ENCODE measurements around the gene ENOX1. TPM values are rescaled to one million over a fixed set of nuclear protein-coding genes. Genes with fewer than 3 reads are reported as not detected.

The ENOX1 gene
- polyA plus RNA-seq, 12 donors: 8.0 to 13.5 (median 10.3) TPM; not detected in 1

DNA sequence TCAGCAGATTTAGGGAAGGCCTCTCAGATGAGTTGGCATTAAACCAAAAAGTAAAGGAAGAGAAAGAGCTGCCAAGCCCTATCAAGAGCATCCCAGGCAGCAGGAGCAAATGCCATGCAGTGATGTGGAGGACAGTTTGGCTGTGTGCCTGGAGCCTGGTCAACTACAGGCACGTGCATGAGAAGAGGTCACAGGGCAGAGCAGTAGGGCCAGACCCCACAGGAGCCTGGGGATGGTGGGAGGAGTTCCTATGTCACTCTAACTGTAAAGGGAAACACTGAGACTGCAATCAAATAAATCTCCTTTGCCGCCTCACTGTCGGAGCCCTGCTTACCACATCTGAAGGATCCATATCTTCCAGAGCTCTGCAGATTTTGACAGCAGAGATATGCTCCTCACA lies 240.5 kb downstream of the ENOX1 start:
- DNase-seq: no peak

GRCh38 chr13:43545317-43545874 lies 241.4 kb downstream of the ENOX1 start:
- DNase-seq: no peak

GRCh38 chr13:43544631-43545030 lies 242.1 kb downstream of the ENOX1 start:
- DNase-seq: no peak

- DNase-seq: no peak
These were observed 242.8 kb downstream of the ENOX1 start for GRCh38 chr13:43544011-43544410.

DNA sequence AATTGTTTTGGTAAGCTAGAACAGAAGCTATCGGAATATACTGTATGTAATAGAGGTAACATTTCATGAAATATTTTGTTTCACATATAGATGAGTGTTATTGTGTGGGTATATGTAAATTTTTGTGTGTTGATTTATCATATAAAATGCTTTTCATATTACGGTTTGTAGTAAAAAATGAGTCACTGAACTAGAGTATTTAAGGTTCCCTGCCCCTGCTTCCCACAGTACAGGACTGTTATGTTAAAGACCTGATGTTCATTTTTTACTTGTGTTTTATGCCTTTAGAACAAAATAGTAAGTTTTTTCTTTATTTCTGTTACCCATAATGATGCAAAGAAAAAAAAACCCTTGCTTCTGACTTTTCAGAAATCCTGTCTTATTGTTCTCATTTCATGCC lies 243.4 kb downstream of the ENOX1 start:
- DNase-seq: no peak

DNA sequence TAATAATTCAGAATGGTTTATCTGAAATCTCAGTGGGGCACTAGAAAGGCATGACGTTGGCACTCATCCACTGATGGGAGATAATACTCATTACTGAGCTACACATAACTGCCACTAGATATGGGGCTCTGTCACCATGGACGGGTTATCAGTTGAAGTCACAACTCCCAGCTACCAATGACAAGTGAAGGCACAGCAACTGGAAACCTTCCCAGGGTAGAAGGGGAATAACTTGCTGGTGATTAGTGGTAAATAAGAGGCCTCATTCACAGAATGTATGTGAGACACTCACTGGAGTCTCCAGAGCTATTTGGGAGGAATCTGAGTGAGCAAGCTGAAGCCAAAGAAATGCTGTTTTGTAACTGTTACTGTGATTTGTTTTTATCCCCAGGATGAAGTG lies 249.6 kb downstream of the ENOX1 start:
- no peak for DNase-seq

DNA sequence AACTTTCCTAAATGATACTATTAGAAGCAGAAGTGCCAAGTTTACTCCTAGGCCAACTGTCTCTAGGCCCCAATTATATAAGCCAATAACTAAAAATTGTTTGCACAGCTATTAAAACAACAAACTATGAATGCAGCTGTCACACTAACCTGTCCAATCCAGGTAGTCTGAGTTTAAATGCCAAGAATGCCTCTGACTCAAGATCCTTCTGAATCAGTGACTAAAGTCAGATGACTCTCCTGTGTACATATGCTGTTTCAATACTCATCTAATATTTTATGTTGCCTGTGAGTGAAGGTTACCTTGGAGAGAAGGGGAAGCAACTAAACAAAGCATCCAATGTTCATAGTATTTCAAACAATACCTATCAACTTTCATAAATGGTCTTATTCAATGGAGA lies 257.0 kb downstream of the ENOX1 start:
- DNase-seq: no peak

DNA sequence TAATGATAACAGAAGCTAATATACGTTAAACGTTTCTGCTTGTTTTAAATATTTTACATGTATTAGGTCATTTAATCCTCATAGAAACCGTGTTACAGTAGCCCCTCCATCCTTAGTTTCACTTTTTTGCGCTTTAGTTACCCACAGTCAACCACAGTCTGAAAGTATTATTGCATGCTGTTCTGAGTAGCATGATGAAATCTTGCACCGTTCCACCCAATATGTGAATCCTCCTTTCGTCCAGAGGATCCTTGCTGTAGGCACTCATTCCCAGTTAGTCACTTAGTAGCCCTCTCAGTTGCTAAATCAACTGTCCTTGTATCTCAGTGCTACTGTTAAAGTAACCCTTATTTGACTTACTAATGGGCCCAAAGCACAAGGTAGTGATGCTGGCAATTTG lies 257.8 kb downstream of the ENOX1 start:
- DNase-seq: no peak

GRCh38 chr13:43522788-43523187 lies 264.0 kb downstream of the ENOX1 start:
- DNase-seq: no peak

DNA sequence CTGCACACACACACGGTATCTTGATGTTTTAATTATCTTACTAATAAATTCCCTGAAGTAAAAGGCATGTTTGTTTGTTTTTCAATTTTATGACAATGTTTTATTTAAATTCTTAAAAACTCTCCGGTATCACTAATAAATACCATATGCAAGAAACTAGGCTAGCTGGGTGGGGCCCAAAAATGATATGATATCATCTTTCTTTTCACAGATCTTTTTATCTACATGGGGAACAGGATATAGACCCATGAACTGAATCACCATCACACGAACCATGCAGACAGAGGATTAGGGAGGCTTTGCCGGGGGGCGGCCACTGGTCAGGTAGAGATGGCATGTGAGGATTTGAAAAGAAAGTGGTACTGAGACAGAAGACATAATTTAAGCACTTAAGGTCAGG lies 266.4 kb downstream of the ENOX1 start:
- DNase-seq: no peak

DNA sequence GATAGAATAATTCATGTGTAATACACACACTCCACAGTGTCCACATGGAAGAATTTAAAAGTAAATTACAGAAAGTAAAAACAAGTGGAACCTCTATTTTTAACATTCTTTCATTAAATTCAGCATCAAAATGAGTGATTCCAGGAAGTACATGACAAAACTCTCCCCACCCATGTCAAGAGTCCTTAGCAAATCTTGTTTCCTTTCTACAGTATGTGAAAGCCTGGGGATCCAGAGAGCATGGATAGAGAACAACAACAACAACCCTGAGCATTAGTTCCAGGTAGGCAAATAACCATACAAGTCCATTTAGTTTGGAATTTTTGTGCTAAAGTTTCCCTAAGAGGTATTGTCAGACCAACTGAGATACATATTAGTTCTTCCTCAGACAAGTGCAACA lies 267.9 kb downstream of the ENOX1 start:
- DNase-seq: no peak

DNA sequence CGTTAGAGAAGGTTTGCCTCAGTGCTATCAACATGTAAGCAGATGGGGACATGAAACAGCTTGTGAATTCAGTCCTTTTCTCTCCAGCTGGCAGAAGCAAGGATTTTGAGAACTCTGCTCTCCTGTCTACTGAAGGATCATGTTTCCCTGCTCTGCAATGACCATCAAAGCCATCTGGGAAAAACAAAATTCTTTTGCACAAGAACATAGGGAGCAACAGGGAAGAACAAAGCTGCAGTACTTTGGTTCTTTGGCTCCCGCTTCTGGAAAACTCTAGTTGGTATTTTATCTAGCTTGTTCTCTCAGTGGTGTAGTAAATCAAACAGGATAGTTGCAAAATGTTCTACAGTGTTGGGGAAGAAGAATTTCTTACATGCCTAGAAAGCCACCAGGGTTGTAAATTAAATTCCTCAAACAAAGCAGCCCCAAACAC lies 270.4 kb downstream of the ENOX1 start:
- peak; percentile 77 for DNase-seq

DNA sequence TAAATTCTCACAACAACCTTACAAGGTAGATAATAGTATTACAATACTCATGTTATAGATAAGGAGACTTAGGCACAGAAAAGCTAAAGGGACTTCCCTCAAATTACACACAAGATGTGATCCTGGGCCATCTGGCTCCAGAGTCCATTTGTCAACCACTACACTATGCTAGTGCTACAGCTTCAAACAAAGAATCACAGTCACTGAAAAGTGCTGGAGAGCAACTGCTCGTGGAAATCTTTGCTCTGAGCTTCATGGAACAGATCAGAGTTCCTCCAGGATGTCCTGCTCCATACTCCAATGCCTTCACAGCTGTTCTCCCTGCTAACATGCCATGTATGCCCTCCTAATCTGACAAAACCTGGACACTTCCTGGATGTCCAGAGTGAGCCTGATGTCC lies 271.2 kb downstream of the ENOX1 start:
- DNase-seq: no peak

DNA sequence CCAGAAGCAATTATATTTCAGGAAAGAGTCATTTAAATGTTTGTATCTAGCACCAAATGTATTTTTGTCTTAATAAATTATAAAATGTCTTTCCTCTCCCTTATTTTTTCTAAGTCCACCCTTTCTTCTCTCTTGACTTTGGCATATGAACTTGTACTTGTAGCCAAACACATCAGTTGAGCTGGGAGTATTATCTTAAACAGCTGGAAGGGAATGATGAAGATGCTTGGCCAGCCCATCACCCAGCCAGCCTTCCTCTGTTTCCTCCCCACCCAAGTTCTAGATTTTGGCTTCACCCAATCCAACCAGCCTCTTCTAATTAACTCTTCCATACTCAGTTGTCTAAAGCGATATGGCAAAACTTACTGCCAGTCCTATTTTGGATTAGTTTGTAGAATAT lies 272.5 kb downstream of the ENOX1 start:
- DNase-seq: no peak

- no peak for DNase-seq
These were observed 274.6 kb downstream of the ENOX1 start for GRCh38 chr13:43512221-43512620.

- DNase-seq: no peak
These were observed 275.5 kb downstream of the ENOX1 start for GRCh38 chr13:43510956-43511901.

GRCh38 chr13:43495732-43496131 lies 291.0 kb downstream of the ENOX1 start:
- no peak for DNase-seq

DNA sequence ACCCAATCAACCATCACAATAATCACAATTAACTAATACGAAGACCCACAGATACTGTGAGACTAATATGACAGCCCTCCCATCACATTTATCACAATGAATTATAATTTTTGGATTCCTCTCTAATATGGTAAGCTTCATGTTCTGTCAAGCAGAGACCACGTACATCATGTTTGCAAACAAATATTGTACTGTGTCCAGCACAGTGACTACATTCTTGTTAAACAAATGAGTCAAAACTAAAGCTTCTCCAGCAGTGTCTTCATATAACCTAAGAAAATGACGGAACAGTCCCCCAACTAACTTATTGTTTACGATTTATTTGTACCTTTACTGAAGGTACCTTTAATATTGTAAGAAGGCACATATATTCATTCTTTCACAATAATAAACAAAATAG lies 292.6 kb downstream of the ENOX1 start:
- no peak for DNase-seq

DNA sequence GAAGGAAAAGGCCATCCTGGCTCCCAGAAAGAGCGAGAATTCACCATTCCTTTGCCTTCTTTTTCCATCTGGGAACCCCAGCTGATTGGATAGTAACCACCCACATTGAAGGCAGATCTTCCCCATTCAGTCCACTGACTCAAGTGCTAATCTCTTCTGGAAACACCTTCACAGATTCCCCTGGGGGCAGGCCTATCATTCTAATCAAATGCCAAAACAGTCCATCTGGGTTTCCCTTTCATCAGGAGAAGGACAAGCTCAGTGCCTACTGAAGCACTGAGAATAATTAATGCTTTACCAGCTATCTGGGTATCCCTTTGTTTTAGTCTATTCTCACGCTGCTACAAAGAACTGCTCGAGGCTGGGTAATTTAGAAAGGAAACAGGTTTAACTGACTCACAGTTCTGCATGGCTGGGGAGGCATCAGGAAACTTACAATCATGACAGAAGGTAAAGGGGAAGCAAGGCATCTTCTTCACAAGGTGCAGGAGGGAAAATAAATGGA lies 293.2 kb downstream of the ENOX1 start:
- no peak for DNase-seq

GRCh38 chr13:43492745-43493144 lies 294.0 kb downstream of the ENOX1 start:
- DNase-seq: no peak

DNA sequence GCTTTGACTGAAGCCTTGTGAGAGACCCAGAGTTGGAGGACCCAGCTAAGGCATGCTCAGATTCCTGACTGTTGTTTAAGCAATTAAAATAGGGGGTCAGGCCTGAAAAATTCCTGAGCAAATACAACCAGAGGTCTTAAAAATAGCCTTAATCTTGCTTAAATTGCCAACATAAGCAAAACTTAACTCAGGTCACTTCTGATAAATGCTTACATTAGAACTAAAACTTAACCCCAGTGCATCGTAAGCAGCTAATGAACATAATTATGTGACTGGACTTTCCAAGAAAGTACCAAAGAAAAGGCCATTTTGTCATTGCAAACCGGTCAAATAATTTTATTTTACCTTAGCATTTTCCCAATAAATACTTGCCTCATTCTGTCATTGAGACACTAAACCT lies 294.5 kb downstream of the ENOX1 start:
- DNase-seq: no peak

- DNase-seq: peak; percentile 29
These were observed 297.5 kb downstream of the ENOX1 start for GRCh38 chr13:43489233-43489632.

DNA sequence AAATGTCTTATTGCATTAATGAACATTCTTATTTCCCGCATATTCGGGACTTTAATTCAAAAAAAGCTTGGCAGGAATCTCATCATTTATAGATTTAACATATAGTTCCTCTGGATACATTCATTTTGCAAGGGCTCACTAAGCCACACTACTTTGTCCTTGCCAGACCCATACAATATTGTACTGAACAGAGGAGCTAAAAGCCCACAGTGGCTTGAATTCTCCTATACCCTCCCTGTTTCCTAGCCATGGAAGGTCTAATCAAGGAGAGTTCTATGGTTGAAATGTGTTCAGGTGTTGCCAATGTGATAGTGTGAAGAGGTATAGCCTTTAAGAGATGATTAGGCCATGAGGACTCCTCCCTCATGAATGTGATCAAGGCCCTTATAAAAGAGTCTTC lies 298.9 kb downstream of the ENOX1 start:
- no peak for DNase-seq

Measured in muscle of arm (tissue), 12 donors.